ENCODE results near the gene C1orf21. TPM values are rescaled to one million over a fixed set of nuclear protein-coding genes. Genes with fewer than 3 reads are reported as not detected.

The C1orf21 gene
- total RNA-seq, 4 donors from 2014 or later: 31.6 to 121 (median 38.0) TPM

- no peak for TF ChIP-seq CTCF (IDR thresholded peaks at IDR 0.05; ENCODE audit: low read depth)
These were observed 211.8 kb downstream of the C1orf21 start for GRCh38 chr1:184598403-184599193.

- TF ChIP-seq CTCF (IDR thresholded peaks at IDR 0.05; ENCODE audit: low read depth): no peak
These were observed 217.5 kb downstream of the C1orf21 start for GRCh38 chr1:184604152-184604900.

GRCh38 chr1:184605941-184606340 is 219.1 kb downstream of the C1orf21 start:
- TF ChIP-seq CTCF (IDR thresholded peaks at IDR 0.05; ENCODE audit: low read depth): no peak

- no peak for TF ChIP-seq CTCF (IDR thresholded peaks at IDR 0.05; ENCODE audit: low read depth)
These were observed 220.0 kb downstream of the C1orf21 start for GRCh38 chr1:184606786-184607185.

GRCh38 chr1:184608581-184608980 is 221.8 kb downstream of the C1orf21 start:
- no peak for TF ChIP-seq CTCF (IDR thresholded peaks at IDR 0.05; ENCODE audit: low read depth)

- no peak for TF ChIP-seq CTCF (IDR thresholded peaks at IDR 0.05; ENCODE audit: low read depth)
These were observed 222.2 kb downstream of the C1orf21 start for GRCh38 chr1:184608990-184609389.

GRCh38 chr1:184610876-184611595 is 224.2 kb downstream of the C1orf21 start:
- TF ChIP-seq CTCF (IDR thresholded peaks at IDR 0.05; ENCODE audit: low read depth): no peak
